HepG2 (cell line): ENCODE results near the gene ANKRD18B. TPM values are rescaled to one million over a fixed set of nuclear protein-coding genes. Genes with fewer than 3 reads are reported as not detected.
"Not testable (repeated sequence)": the region's sequence is repeated elsewhere in the genome, so short reads cannot be mapped to it uniquely, and the experiment has no call there.

ENCODE experiments used
- ATAC-seq: fragments of 200-7000 bp; cut with Tn5 transposase; 3 replicates; pipeline ENCODE4 v1.9.1; 2020; ENCODE audit warnings: mild to moderate bottlenecking, moderate library complexity
- BruUV-seq: library from RNA; stranded (reverse); fragments of 400-500 nt; replicated peaks from 2 replicates; lab custom pipeline; 2021; lab: Mats Ljungman, UMichigan
- CTCF ChIA-PET: fragments of 300-600 bp; formaldehyde crosslinking; extraction: SDS; loops from one replicate; lab custom pipeline; 2021; ENCODE audit warnings: low total read pairs, inconsistent platforms, low intra/inter-chr PET ratio; lab: Yijun Ruan, JAX
- POLR2A ChIA-PET: fragments of 350-600 bp; sonication (Branson Sonifier 250); formaldehyde crosslinking; loops from one replicate; lab custom pipeline; 2020; ENCODE audit warnings: antibody characterized with exemption, inconsistent platforms; lab: Yijun Ruan, JAX
- DNase-seq: peaks from one replicate; pipeline ENCODE4 v3.0.0-alpha.2; 2015; ENCODE audit warnings: low spot score
- FAIRE-seq: peaks from 3 replicates; lab custom pipeline; 2011; peaks lifted over from hg19 to GRCh38; lab: Jason Lieb, UNC
- H2AFZ ChIP-seq: one replicate; pipeline ENCODE4 v1.6.1; 2011; ENCODE audit warnings: low read length, inconsistent platforms
- H3K27ac ChIP-seq: fragments of 300-600 bp; 3 replicates; pipeline ENCODE4 v1.8.0; 2011; ENCODE audit warnings: mixed run types, mild to moderate bottlenecking, mixed read lengths, low read length, inconsistent platforms; ENCODE audit not compliant: insufficient read depth; ENCODE audit errors: extremely low read length
- H3K27me3 ChIP-seq, 2 experiments: fragments of 200-600 bp in 1 of 2; 2 replicates in 1 of 2; 3 replicates in 1 of 2; pipeline versions ENCODE4 v1.6.0 to v1.8.0; 2011; ENCODE audit warnings: low read length in 2 of 2, mild to moderate bottlenecking in 2 of 2, moderate library complexity in 2 of 2, inconsistent platforms in 1 of 2; ENCODE audit not compliant: insufficient read depth in 2 of 2, control insufficient read depth in 1 of 2
- H3K36me3 ChIP-seq, 2 experiments: fragments of 200-600 bp in 1 of 2; replicated peaks in 1 of 2; 2 replicates in 1 of 2; 3 replicates in 1 of 2; pipeline versions ENCODE4 v1.5.1 to v1.8.0; 2011; ENCODE audit warnings: low read length in 2 of 2, inconsistent platforms in 1 of 2; ENCODE audit not compliant: insufficient read depth in 2 of 2, control insufficient read depth in 1 of 2
- H3K4me1 ChIP-seq: 2 replicates; pipeline ENCODE4 v1.5.1; 2012; ENCODE audit warnings: low read length, inconsistent platforms; ENCODE audit not compliant: insufficient read depth
- H3K4me2 ChIP-seq: 2 replicates; pipeline ENCODE4 v1.6.0; 2011; ENCODE audit warnings: low read depth, low read length, inconsistent platforms
- H3K4me3 ChIP-seq, 3 experiments: fragments of 200-600 bp in 1 of 3; sonication (generic), shearing (Covaris generic) in 1 of 3; replicated peaks in 1 of 3; 2 replicates each; pipeline ENCODE4 v1.5.1; 2011 to 2016; ENCODE audit warnings: low read length in 3 of 3, inconsistent platforms in 2 of 3, low read depth in 2 of 3, mild to moderate bottlenecking in 2 of 3, control low read depth in 1 of 3, mixed read lengths in 1 of 3; ENCODE audit not compliant: insufficient read depth in 1 of 3
- H3K79me2 ChIP-seq: one replicate; pipeline ENCODE4 v1.6.1; 2011; ENCODE audit warnings: low read length, inconsistent platforms; ENCODE audit not compliant: insufficient read depth
- H3K9ac ChIP-seq: 2 replicates; pipeline ENCODE4 v1.6.0; 2011; ENCODE audit warnings: mild to moderate bottlenecking, low read depth, low read length, inconsistent platforms; ENCODE audit not compliant: insufficient read depth
- H3K9me3 ChIP-seq: 2 replicates; pipeline ENCODE4 v1.5.1; 2012; ENCODE audit warnings: mild to moderate bottlenecking, low read length
- H4K20me1 ChIP-seq: 2 replicates; pipeline ENCODE4 v1.6.0; 2011; ENCODE audit warnings: inconsistent platforms, mild to moderate bottlenecking, low read length, moderate library complexity; ENCODE audit not compliant: insufficient read depth
- ASH2L ChIP-seq: fragments of 300-600, 200-600 bp; sonication (generic); IDR thresholded peaks from 2 replicates; pipeline ENCODE4 v1.7.0; 2017; ENCODE audit warnings: low read depth, mild to moderate bottlenecking, moderate library complexity, mixed read lengths, low read length; ENCODE audit not compliant: insufficient read length
- KDM1A ChIP-seq: IDR thresholded peaks from 2 replicates; pipeline ENCODE4 v1.6.1; 2016; ENCODE audit warnings: missing compliant biosample characterization
- KLF12 ChIP-seq: sonication (generic); formaldehyde crosslinking; IDR thresholded peaks from 2 replicates; pipeline ENCODE4 v1.4.0; 2020; ENCODE audit warnings: missing genetic modification reagents, borderline replicate concordance
- MBD4 ChIP-seq: IDR thresholded peaks from 2 replicates; pipeline ENCODE4 v1.6.1; 2012; ENCODE audit warnings: low read length, inconsistent platforms, borderline replicate concordance
- MEF2D ChIP-seq: sonication (generic); formaldehyde crosslinking; IDR thresholded peaks from 2 replicates; pipeline ENCODE4 v1.5.1; 2020; ENCODE audit warnings: mild to moderate bottlenecking, missing genetic modification reagents
- MEIS2 ChIP-seq: sonication (generic); formaldehyde crosslinking; IDR thresholded peaks from 2 replicates; pipeline ENCODE4 v1.9.0; 2021; ENCODE audit warnings: mild to moderate bottlenecking, missing genetic modification reagents
- NR2F2 ChIP-seq: IDR thresholded peaks from 2 replicates; pipeline ENCODE4 v1.6.1; 2012; ENCODE audit warnings: low read depth, inconsistent platforms, borderline replicate concordance
- PAWR ChIP-seq: sonication (generic); formaldehyde crosslinking; IDR thresholded peaks from 2 replicates; pipeline ENCODE4 v1.4.0; 2020; ENCODE audit warnings: missing genetic modification reagents, mild to moderate bottlenecking, borderline replicate concordance
- RFX5 ChIP-seq: IDR thresholded peaks from 2 replicates; pipeline ENCODE4 v1.6.1; 2011; ENCODE audit warnings: low read depth, low read length, improper control_type of control experiment
- TBX2 ChIP-seq: sonication (generic); formaldehyde crosslinking; IDR thresholded peaks from 2 replicates; pipeline ENCODE4 v1.5.0; 2020; ENCODE audit warnings: missing genetic modification reagents, mild to moderate bottlenecking, borderline replicate concordance
- ZBTB44 ChIP-seq: sonication (generic); formaldehyde crosslinking; IDR thresholded peaks from 2 replicates; pipeline ENCODE4 v1.4.0; 2020; ENCODE audit warnings: missing genetic modification reagents
- ZMYM4 ChIP-seq: sonication (generic); formaldehyde crosslinking; IDR thresholded peaks from 2 replicates; pipeline ENCODE4 v1.8.1; 2023; ENCODE audit warnings: mild to moderate bottlenecking, missing genetic modification reagents
- ZNF563 ChIP-seq: sonication (generic); formaldehyde crosslinking; IDR thresholded peaks from 2 replicates; pipeline ENCODE4 v1.8.0; 2022; ENCODE audit warnings: mild to moderate bottlenecking, moderate library complexity, missing genetic modification reagents
- ZSCAN9 ChIP-seq: IDR thresholded peaks from 2 replicates; pipeline ENCODE4 v1.6.1; 2016; ENCODE audit warnings: borderline replicate concordance
- WGBS: methylation state at CpG from one replicate; pipeline ENCODE4 v1.1.6; 2017; ENCODE audit warnings: low lambda C conversion rate; 5-methylcytosine and 5-hydroxymethylcytosine counted together
- in situ Hi-C: cut with HindIII; loops from 2 replicates; pipeline ENCODE4 v1.10.0; 2017; ENCODE audit warnings: low pct_unique_long_range_greater_than_20kb; ENCODE audit not compliant: extremely low pct_ligation_motif_present
- intact Hi-C: fragments of 100-400 bp; cut with micrococcal nuclease; formaldehyde crosslinking; loops from one replicate; pipeline ENCODE4 v1.10.0; 2022; ENCODE audit not compliant: unreplicated experiment
- polyA plus RNA-seq, 8 experiments: library from polyadenylated mRNA; depleted of rRNA in 3 of 8; stranded (reverse) in 7 of 8; unstranded in 1 of 8; fragments of >200 nt; fragmentation: Illumina TruSeq in 4 of 8; extraction: Trizol in 4 of 8; gene quantifications; 2 replicates each; pipeline versions ENCODE4 v1.2.1 to v1.2.3, GENCODE V29; 2011 to 2016; ENCODE audit warnings: low read depth in 4 of 8, missing spikeins in 1 of 8, mixed read lengths in 1 of 8; ENCODE audit not compliant: insufficient read depth in 1 of 8
- total RNA-seq, 5 experiments: library from RNA; depleted of rRNA; stranded (reverse); fragments of >200 nt; fragmentation: Illumina TruSeq; extraction: Trizol; gene quantifications; 2 replicates each; pipeline ENCODE4 v1.2.3, GENCODE V29; 2016; ENCODE audit warnings: low read depth in 1 of 5

Gene ANKRD18B
- total and polyA plus RNA-seq, 2 of the 13 experiments (the other 11 are each of a cell fraction or from before 2014, with no cell fraction given) = 0.57 to 1.4 TPM

- DNase-seq (no peak), FAIRE-seq (no peak), ATAC-seq (no peak)
- no peaks in the 10 kb centered on the region for H3K4me1 ChIP-seq
- H3K79me2 ChIP-seq = no peaks in the 10 kb centered on the region
- H3K4me3 ChIP-seq = no peak overlapping the region
- 90% methylated on average over 6 of the region's 6 CpGs for WGBS
- POLR2A ChIA-PET = no interaction called here
- H3K9me3 ChIP-seq = no peaks in the 10 kb centered on the region
- no peak overlapping the region for H3K4me2 ChIP-seq
- no peaks in the 10 kb centered on the region for H3K36me3 ChIP-seq
- H3K9ac ChIP-seq = no peak overlapping the region
- in situ Hi-C loops (no loop called here), intact Hi-C loops (no loop called here)
- H3K27ac ChIP-seq = no peak overlapping the region
- no peaks in the 10 kb centered on the region for H3K27me3 ChIP-seq
- no TSS peak for BruUV-seq
- H2AFZ ChIP-seq = no peak overlapping the region
- TF ChIP-seq MBD4 (no peak), KDM1A (CRISPR knock-in tag) (no peak), RFX5 (no peak), KLF12 (CRISPR knock-in tag) (no peak), NR2F2 (no peak), PAWR (CRISPR knock-in tag) (no peak), MEIS2 (CRISPR knock-in tag) (no peak), ZSCAN9 (CRISPR knock-in tag) (no peak), ZNF563 (CRISPR knock-in tag) (no peak), ZMYM4 (no peak), ZBTB44 (no peak), TBX2 (CRISPR knock-in tag) (no peak), ASH2L (no peak), MEF2D (CRISPR knock-in tag) (no peak)
- CTCF ChIA-PET = no interaction called here
- no peaks in the 10 kb centered on the region for H4K20me1 ChIP-seq
These were observed 43.1 kb upstream of the ANKRD18B start for GRCh38 chr9:33480976-33481375.

DNA sequence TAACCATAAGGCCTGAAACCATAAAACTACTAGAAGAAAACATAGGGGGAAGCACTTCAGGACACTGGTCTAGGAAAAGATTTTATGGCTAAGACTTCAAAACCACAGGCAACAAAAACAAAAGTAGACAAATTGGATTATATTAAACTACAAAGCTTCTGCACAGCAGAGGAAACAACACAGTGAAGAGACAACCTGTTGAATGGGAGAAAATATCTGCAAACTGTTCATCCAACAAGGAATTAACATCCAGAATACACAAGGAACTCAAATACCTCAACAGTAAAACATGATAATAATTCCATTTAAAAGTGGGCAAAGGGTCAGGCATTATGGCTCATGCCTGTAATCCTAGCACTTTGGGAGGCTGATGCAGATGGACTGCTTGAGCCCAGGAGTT is 38.7 kb upstream of the ANKRD18B start:
- CTCF ChIA-PET, FAIRE-seq, H3K4me3 ChIP-seq, ATAC-seq, H3K36me3 ChIP-seq, H3K9ac ChIP-seq, H3K9me3 ChIP-seq, DNase-seq, POLR2A ChIA-PET, H3K27ac ChIP-seq, H3K79me2 ChIP-seq, H4K20me1 ChIP-seq, H3K27me3 ChIP-seq, H3K4me2 ChIP-seq, H2AFZ ChIP-seq, H3K4me1 ChIP-seq, BruUV-seq, intact Hi-C loops, in situ Hi-C loops: not testable (repeated sequence)
